ENCODE measurements around the gene ZNF460.

DNA sequence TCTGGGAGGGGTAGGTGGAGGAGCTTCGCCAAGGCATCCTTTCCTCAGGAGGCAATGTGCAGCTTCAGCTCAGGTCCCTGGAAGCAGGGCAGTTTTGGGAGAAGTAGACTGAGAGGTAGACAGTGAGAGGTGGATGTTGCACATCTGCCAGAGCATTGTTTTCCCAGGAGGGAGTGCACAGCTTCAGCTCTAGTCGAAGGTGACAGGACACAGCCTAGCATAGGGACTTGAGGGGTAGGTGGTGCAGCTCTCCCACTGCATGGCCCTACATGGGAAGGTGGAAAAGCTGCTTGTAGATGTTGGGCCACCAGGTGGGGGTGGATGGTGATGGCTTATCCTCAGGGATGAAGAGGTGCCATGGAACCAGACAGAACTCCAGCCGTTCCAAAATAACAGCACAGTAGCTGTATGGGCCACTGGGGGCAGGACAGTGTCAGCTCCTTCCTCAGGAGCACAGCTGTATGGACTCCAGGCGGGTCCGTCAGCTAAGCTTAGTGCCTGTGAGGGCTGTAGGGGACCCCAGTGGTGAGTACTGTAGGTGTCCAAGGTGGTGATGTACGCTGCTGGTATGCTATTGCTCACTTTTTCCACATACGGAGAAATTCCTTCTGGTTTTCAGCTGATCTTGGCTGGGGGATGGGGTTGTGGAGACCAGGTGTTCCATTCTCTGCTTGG lies 22.6 kb downstream of the ZNF460 start:
- TF ChIP-seq, protein P1, sequence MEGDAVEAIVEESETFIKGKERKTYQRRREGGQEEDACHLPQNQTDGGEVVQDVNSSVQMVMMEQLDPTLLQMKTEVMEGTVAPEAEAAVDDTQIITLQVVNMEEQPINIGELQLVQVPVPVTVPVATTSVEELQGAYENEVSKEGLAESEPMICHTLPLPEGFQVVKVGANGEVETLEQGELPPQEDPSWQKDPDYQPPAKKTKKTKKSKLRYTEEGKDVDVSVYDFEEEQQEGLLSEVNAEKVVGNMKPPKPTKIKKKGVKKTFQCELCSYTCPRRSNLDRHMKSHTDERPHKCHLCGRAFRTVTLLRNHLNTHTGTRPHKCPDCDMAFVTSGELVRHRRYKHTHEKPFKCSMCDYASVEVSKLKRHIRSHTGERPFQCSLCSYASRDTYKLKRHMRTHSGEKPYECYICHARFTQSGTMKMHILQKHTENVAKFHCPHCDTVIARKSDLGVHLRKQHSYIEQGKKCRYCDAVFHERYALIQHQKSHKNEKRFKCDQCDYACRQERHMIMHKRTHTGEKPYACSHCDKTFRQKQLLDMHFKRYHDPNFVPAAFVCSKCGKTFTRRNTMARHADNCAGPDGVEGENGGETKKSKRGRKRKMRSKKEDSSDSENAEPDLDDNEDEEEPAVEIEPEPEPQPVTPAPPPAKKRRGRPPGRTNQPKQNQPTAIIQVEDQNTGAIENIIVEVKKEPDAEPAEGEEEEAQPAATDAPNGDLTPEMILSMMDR (IDR thresholded peaks at IDR 0.05): no peak
- no peak for TF ChIP-seq POLR2AphosphoS5 (IDR thresholded peaks at IDR 0.05; ENCODE audit: low read depth, low read length)
- TF ChIP-seq, protein P2, sequence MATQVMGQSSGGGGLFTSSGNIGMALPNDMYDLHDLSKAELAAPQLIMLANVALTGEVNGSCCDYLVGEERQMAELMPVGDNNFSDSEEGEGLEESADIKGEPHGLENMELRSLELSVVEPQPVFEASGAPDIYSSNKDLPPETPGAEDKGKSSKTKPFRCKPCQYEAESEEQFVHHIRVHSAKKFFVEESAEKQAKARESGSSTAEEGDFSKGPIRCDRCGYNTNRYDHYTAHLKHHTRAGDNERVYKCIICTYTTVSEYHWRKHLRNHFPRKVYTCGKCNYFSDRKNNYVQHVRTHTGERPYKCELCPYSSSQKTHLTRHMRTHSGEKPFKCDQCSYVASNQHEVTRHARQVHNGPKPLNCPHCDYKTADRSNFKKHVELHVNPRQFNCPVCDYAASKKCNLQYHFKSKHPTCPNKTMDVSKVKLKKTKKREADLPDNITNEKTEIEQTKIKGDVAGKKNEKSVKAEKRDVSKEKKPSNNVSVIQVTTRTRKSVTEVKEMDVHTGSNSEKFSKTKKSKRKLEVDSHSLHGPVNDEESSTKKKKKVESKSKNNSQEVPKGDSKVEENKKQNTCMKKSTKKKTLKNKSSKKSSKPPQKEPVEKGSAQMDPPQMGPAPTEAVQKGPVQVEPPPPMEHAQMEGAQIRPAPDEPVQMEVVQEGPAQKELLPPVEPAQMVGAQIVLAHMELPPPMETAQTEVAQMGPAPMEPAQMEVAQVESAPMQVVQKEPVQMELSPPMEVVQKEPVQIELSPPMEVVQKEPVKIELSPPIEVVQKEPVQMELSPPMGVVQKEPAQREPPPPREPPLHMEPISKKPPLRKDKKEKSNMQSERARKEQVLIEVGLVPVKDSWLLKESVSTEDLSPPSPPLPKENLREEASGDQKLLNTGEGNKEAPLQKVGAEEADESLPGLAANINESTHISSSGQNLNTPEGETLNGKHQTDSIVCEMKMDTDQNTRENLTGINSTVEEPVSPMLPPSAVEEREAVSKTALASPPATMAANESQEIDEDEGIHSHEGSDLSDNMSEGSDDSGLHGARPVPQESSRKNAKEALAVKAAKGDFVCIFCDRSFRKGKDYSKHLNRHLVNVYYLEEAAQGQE (IDR thresholded peaks at IDR 0.05; ENCODE audit: insufficient read depth in 1 of 2, low read depth in 2 of 2, low read length in 1 of 2): no peak
- TF ChIP-seq TCF7L2 (IDR thresholded peaks at IDR 0.05; ENCODE audit: low read depth, low read length): no peak
